ENCODE data around the gene TBL1XR1. TPM values are rescaled to one million over a fixed set of nuclear protein-coding genes. Genes with fewer than 3 reads are reported as not detected.

TBL1XR1 gene
- total and polyA plus RNA-seq, 2 donors (not counting 3 experiments of a cell fraction or from before 2014, with no cell fraction given) = 26.9 to 146 TPM

- no peak for TF ChIP-seq POLR2A (IDR thresholded peaks at IDR 0.05; ENCODE audit: low read depth, low read length)
- TF ChIP-seq GATA2 (IDR thresholded peaks at IDR 0.05; ENCODE audit: insufficient read depth, insufficient read length, low read depth, low read length) = no peak
- no peak for TF ChIP-seq FOS (IDR thresholded peaks at IDR 0.05; ENCODE audit: borderline replicate concordance, insufficient read depth, low read length)
- TF ChIP-seq EZH2 (IDR thresholded peaks at IDR 0.05; ENCODE audit: borderline replicate concordance, low read depth, low read length, severe bottlenecking) = no peak
- no peak for TF ChIP-seq MYC (IDR thresholded peaks at IDR 0.05; ENCODE audit: low read depth, low read length)
- no peak for TF ChIP-seq JUN (IDR thresholded peaks at IDR 0.05; ENCODE audit: borderline replicate concordance, insufficient read depth, insufficient read length, low read depth)
- no peak for TF ChIP-seq POLR2AphosphoS5 (IDR thresholded peaks at IDR 0.05; ENCODE audit: insufficient read depth, low read depth, low read length)
- TF ChIP-seq CTCF (IDR thresholded peaks at IDR 0.05; ENCODE audit: extremely low read depth in 1 of 2, insufficient read depth in 1 of 2, low read depth in 1 of 2, low read length in 2 of 2) = no peak
- H3K9me3 ChIP-seq (replicated peaks; ENCODE audit: control insufficient read depth, insufficient read depth, low read length) = no peaks in the 10 kb centered on the region
- ChIA-PET POLR2A (no interaction called here), CTCF (no interaction called here)
- no peaks in the 10 kb centered on the region for H3K27me3 ChIP-seq (ENCODE audit: control insufficient read depth in 2 of 2, insufficient read depth in 2 of 2, low read length in 2 of 2)
- no peaks in the 10 kb centered on the region for H3K9me1 ChIP-seq (replicated peaks; ENCODE audit: control insufficient read depth, extremely low read depth, insufficient read depth, low read length)
- no TSS peak for BruUV-seq (replicated peaks)
- FAIRE-seq (no peak), DNase-seq (ENCODE audit: low read depth, low spot score) (no peak)
- dilution Hi-C loops (cut with MboI; ENCODE audit: extremely low pct_ligation_motif_present, low sequenced_read_pairs) (no loop called here), intact Hi-C loops (cut with micrococcal nuclease) (no loop called here)
- no peak overlapping the region for H3K4me2 ChIP-seq (ENCODE audit: insufficient read depth, low read length)
- no peaks in the 10 kb centered on the region for H3K4me1 ChIP-seq (ENCODE audit: control insufficient read depth, extremely low read depth, insufficient read depth, low read length)
- H3K36me3 ChIP-seq (ENCODE audit: control insufficient read depth in 2 of 2, extremely low read depth in 1 of 2, insufficient read depth in 2 of 2, low read length in 2 of 2) = no peaks in the 10 kb centered on the region
- no peak overlapping the region for H3K4me3 ChIP-seq (replicated peaks in 1 of 3; ENCODE audit: insufficient read depth in 1 of 3, low read depth in 1 of 3, low read length in 3 of 3)
- H3K79me2 ChIP-seq (ENCODE audit: control insufficient read depth, insufficient read depth, low read length) = peaks cover 97% of the 10 kb centered on the region
- H2AFZ ChIP-seq (ENCODE audit: low read depth, low read length) = no peak overlapping the region
- no peak overlapping the region for H3K9ac ChIP-seq (replicated peaks; ENCODE audit: extremely low read depth, insufficient read depth, low read length)
- H4K20me1 ChIP-seq (replicated peaks; ENCODE audit: control insufficient read depth, extremely low read depth, insufficient read depth, low read length) = peaks cover 7% of the 10 kb centered on the region
- no peak overlapping the region for H3K27ac ChIP-seq (ENCODE audit: insufficient read depth, low read depth, low read length)
Observed at GRCh38 chr3:177106594-177106993, 90.7 kb downstream of the TBL1XR1 start.

All from endothelial cell of umbilical vein (primary cell).